Neuron (in vitro differentiated cells): ENCODE measurements around the gene TBX4.
"Not testable (repeated sequence)": the region's sequence is repeated elsewhere in the genome, so short reads cannot be mapped to it uniquely, and the experiment has no call there.

Experiments
- H2AFZ ChIP-seq: one replicate; pipeline ENCODE4 v1.6.1; 2013; ENCODE audit warnings: low read depth, mild to moderate bottlenecking, inconsistent platforms, low read length, moderate library complexity
- H3K27me3 ChIP-seq: one replicate; pipeline ENCODE4 v1.6.1; 2013; ENCODE audit warnings: low read length; ENCODE audit not compliant: insufficient read depth
- H3K36me3 ChIP-seq: one replicate; pipeline ENCODE4 v1.6.1; 2013; ENCODE audit warnings: low read length; ENCODE audit not compliant: insufficient read depth
- H3K4me1 ChIP-seq: one replicate; pipeline ENCODE4 v1.6.1; 2013; ENCODE audit warnings: low read length; ENCODE audit not compliant: insufficient read depth
- H3K4me3 ChIP-seq: 2 replicates; pipeline ENCODE4 v1.5.1; 2013; ENCODE audit warnings: mild to moderate bottlenecking, low read length, moderate library complexity
- H3K9me3 ChIP-seq: one replicate; pipeline ENCODE4 v1.6.1; 2013; ENCODE audit warnings: low read length

Gene TBX4

GRCh38 chr17:61496957-61497653, 44.9 kb downstream of the TBX4 start:
- Histone ChIP-seq H3K4me3 (no peak overlapping the region), H3K4me1 (no peaks in the 10 kb centered on the region), H3K9me3 (peaks cover 2% of the 10 kb centered on the region), H2AFZ (no peak overlapping the region), H3K36me3 (no peaks in the 10 kb centered on the region), H3K27me3 (peaks cover 12% of the 10 kb centered on the region)

DNA sequence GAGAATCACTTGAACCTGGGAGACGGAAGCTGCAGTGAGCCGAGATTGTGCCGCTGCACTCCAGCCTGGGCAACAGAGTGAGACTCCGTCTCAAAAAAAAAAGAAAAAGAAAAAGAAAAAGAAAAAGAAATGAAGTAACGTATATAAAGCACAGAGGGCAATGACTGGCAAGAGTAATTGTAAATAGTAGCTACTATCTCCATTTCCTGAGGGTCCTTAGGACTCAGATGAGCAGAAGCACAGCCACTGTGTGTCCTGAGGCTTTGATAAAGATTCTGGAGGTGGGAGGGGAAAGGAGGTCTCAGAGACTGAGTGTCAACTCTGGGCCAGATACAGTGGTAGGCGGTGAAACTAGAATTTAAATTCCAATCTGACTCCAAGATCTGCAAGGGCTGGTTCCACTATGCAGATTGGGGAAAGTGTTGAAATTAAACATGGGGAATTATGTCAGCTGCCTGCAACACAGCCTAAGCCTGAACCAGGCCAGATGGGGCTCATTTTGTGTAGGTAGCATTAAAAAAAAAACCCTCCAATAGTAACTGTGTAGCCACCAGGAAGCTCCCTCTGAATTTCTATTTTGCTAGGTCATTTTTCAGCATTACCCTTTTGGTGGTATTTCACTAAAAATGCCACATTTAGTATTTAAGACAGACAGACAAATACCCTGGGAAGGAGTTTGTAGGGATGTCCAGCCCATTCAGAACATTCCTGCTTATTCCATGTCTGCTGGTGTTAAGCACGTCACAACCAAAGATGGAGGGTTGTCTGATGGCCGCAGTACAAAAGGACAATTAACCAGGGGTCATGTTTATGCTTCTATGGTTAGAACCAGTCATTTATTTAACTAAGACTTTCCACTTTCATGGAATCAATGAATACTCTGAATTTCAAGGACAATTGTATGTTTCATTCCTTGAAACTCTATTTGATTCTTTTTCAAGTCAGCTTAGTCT, 46.1 kb downstream of the TBX4 start:
- Histone ChIP-seq H2AFZ (no peak overlapping the region), H3K9me3 (peaks cover 2% of the 10 kb centered on the region), H3K4me1 (no peaks in the 10 kb centered on the region), H3K4me3 (no peak overlapping the region), H3K36me3 (no peaks in the 10 kb centered on the region), H3K27me3 (peaks cover 16% of the 10 kb centered on the region)

DNA sequence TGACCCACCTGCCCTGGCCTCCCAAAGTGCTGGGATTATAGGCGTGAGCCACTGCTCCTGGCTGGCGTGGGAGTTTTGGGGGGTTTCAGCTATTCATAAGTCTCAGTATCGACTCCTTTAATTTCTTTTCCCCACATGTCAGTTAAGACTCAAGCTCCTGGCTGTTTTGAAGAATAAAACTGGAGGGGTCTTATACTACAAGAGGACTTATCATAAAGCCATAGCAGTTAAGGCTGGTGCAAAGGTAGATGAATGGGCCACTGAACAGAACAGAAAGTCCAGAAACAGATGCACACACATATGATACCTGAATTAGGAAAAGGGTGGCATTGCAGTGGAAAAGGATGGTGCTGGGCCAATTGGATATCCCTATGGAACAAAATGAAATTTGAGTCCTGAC, 47.4 kb downstream of the TBX4 start:
- no peak overlapping the region for H2AFZ ChIP-seq
- H3K36me3 ChIP-seq = no peaks in the 10 kb centered on the region
- no peaks in the 10 kb centered on the region for H3K4me1 ChIP-seq
- peaks cover 16% of the 10 kb centered on the region for H3K27me3 ChIP-seq
- peaks cover 2% of the 10 kb centered on the region for H3K9me3 ChIP-seq
- H3K4me3 ChIP-seq = no peak overlapping the region

DNA sequence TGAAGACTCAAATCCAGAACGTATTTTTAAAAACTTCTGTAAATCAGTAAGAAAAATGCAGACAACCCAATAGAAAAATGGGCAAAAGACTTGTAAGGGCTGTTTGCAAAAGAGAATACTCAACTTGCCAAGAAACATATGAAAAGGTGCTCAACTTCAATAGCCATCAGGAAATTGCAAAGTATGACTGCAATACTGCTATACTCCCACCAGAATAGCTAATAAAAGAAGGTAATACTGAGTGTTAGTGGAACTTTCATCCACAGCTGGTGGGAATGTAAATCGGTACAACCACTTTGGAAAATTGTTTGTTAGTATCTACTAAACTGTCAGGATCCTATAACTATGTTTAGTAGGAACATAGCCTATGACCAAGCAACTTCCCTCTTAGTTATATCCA, 48.1 kb downstream of the TBX4 start:
- Histone ChIP-seq H3K4me1 (no peaks in the 10 kb centered on the region), H3K27me3 (peaks cover 16% of the 10 kb centered on the region), H3K36me3 (no peaks in the 10 kb centered on the region), H3K4me3 (no peak overlapping the region), H3K9me3 (no peaks in the 10 kb centered on the region), H2AFZ (no peak overlapping the region)

GRCh38 chr17:61502292-61502691, 50.1 kb downstream of the TBX4 start:
- no peak overlapping the region for H3K4me3 ChIP-seq
- peaks cover 10% of the 10 kb centered on the region for H3K27me3 ChIP-seq
- H3K4me1 ChIP-seq = no peaks in the 10 kb centered on the region
- H3K9me3 ChIP-seq = no peaks in the 10 kb centered on the region
- no peaks in the 10 kb centered on the region for H3K36me3 ChIP-seq
- H2AFZ ChIP-seq = no peak overlapping the region

DNA sequence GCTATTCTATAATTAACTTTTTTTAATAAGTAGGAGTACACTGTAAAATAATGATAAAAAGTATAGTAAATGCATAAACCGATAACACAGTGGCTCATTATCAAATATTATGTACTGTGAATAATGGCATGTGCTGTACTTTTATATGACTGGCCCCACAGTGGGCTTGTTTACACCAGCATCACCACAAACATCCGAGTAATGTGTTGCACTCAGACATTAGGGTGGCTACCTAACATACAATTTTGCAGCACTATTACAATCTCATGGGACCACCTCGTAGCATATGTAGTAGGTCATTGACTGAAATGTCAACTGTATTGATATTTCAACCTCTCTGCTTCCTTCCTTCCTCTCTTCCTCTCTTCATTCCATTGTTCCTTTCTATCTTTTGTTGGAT, 51.7 kb downstream of the TBX4 start:
- Histone ChIP-seq H3K4me1 (no peaks in the 10 kb centered on the region), H3K36me3 (no peaks in the 10 kb centered on the region), H3K9me3 (no peaks in the 10 kb centered on the region), H2AFZ (no peak overlapping the region), H3K4me3 (no peak overlapping the region), H3K27me3 (peaks cover 10% of the 10 kb centered on the region)

- no peaks in the 10 kb centered on the region for H3K36me3 ChIP-seq
- no peak overlapping the region for H3K4me3 ChIP-seq
- H3K27me3 ChIP-seq = peaks cover 10% of the 10 kb centered on the region
- no peaks in the 10 kb centered on the region for H3K9me3 ChIP-seq
- H2AFZ ChIP-seq = no peak overlapping the region
- H3K4me1 ChIP-seq = no peaks in the 10 kb centered on the region
These were observed 52.5 kb downstream of the TBX4 start for GRCh38 chr17:61504697-61505096.

DNA sequence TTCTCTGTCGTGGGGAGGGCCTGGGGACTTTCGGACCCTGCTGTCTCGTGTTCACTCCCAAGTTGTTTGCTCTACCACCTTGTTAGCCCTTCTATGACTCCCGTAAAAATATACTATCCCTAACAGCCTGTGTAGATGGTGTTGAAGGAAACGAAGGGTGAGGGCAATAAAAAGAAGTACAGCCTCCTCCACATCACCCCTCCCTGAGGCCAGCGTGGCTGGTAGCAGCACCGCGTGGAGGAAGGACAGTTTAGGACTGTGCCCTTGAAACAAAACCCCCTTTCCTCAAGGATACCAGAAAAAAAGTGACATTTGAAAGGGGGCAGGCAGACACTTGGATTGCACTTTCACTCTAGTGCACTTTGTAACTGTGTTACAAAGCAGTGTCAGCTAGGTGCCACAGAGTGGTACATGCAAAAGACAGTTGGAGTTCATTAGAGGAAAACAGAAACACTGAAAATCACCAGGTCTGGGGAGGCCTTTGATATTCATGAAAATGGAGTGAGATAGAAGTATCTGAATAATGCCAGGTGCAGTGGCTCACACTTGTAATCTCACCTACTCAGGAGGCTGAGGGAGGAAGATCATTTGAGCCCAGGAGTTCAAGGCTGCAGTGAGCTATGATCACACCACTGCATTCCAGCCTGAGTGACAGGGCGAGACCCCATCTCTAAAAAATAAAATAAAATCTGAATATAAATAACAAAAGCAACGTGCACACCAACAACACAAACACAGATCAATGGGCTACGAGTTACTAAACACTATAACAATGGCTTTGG, 53.8 kb downstream of the TBX4 start:
- Histone ChIP-seq H3K36me3 (no peaks in the 10 kb centered on the region), H3K4me1 (no peaks in the 10 kb centered on the region), H2AFZ (no peak overlapping the region), H3K27me3 (peaks cover 12% of the 10 kb centered on the region), H3K4me3 (no peak overlapping the region), H3K9me3 (no peaks in the 10 kb centered on the region)

DNA sequence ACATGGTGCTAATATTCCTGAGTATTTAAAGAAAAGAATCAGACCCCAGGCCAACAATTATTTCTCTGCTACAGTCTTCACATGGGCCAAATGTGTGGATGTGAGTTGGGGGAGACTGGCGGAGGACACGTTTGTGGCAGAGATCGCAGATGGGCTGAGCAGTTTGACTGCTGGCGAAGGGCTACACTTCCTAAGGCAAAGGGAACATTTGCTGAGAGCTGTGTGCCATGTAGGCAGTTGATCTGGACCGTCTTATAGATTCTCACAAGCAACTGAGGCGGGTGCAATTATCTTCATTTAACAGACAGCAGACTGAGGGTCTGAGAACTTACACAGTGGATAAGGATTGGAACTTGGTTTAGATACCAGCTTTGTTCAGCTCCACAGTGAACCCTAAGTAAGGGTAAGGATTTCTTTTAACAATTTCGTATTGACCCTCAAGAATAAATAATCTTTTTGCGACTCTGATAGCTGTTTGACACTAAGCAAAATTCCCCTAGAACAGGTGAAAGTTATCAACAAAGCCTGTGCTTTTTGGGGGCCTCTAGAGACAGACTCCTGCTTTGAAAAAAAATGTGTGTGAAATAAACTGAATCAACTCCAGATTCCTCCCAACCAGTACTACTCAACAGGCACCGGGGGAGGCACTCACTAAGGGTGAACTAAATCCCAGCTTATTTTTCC, 55.3 kb downstream of the TBX4 start:
- no peak overlapping the region for H3K4me3 ChIP-seq

DNA sequence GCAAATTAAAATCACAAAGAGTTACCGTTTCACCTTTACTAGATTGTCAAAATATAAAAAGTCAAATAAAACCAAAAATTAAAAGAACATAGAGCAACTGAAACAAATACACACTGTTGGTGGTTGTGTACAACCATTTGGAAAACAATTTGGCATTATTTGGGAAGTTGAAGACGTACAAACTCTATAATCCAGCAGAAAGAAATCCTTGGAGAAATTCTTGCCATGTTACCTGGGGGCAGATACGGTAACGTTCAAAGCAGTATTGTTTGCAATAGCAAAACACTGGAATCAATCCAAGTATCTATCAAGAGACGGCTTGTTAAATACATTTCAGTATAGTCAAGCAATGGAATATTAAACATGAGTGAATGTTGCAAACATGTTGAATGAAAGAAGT, 56.7 kb downstream of the TBX4 start:
- no peak overlapping the region for H3K4me3 ChIP-seq
- no peaks in the 10 kb centered on the region for H3K4me1 ChIP-seq
- H3K36me3 ChIP-seq = no peaks in the 10 kb centered on the region
- H3K27me3 ChIP-seq = peaks cover 2% of the 10 kb centered on the region
- H3K9me3 ChIP-seq = no peaks in the 10 kb centered on the region
- H2AFZ ChIP-seq = no peak overlapping the region

More for the DNA sequence above, 55.3 kb downstream of the TBX4 start:
- Histone ChIP-seq H3K27me3 (peaks cover 2% of the 10 kb centered on the region), H2AFZ (no peak overlapping the region), H3K36me3 (no peaks in the 10 kb centered on the region), H3K9me3 (no peaks in the 10 kb centered on the region), H3K4me1 (no peaks in the 10 kb centered on the region)

- H3K27me3 ChIP-seq, H3K9me3 ChIP-seq, H3K36me3 ChIP-seq, H3K4me1 ChIP-seq, H2AFZ ChIP-seq, H3K4me3 ChIP-seq: not testable (repeated sequence)
These were observed 57.2 kb downstream of the TBX4 start for GRCh38 chr17:61509454-61509853.

- H2AFZ ChIP-seq = no peak overlapping the region
- no peaks in the 10 kb centered on the region for H3K4me1 ChIP-seq
- H3K4me3 ChIP-seq = no peak overlapping the region
- H3K36me3 ChIP-seq = no peaks in the 10 kb centered on the region
- peaks cover 2% of the 10 kb centered on the region for H3K27me3 ChIP-seq
- no peaks in the 10 kb centered on the region for H3K9me3 ChIP-seq
These were observed 58.0 kb downstream of the TBX4 start for GRCh38 chr17:61510237-61510636.
